KMS-11 (cell line): ENCODE data around the gene LAMA2.

ENCODE experiments used
- H2AFZ ChIP-seq: fragments of 200-600 bp; sonication (generic); 2 replicates; pipeline ENCODE4 v1.6.1; 2016; ENCODE audit warnings: antibody characterized with exemption, mixed run types, low read depth
- H3K27ac ChIP-seq: fragments of 200-600 bp; sonication (generic); 2 replicates; pipeline ENCODE4 v1.6.1; 2016; ENCODE audit warnings: mild to moderate bottlenecking, mixed run types
- H3K27me3 ChIP-seq: fragments of 200-600 bp; sonication (generic); 2 replicates; pipeline ENCODE4 v1.6.1; 2017; ENCODE audit warnings: mild to moderate bottlenecking, low read depth, mixed run types, moderate library complexity; ENCODE audit not compliant: insufficient read depth
- H3K36me3 ChIP-seq: fragments of 200-600 bp; sonication (generic); 2 replicates; pipeline ENCODE4 v1.6.1; 2017; ENCODE audit warnings: mild to moderate bottlenecking, mixed run types; ENCODE audit not compliant: insufficient read depth
- H3K4me1 ChIP-seq: fragments of 200-600 bp; sonication (generic); 2 replicates; pipeline ENCODE4 v1.6.1; 2016; ENCODE audit warnings: mild to moderate bottlenecking, low read depth, mixed run types; ENCODE audit not compliant: poor library complexity, severe bottlenecking
- H3K4me2 ChIP-seq: fragments of 200-600 bp; sonication (generic); 2 replicates; pipeline ENCODE4 v1.7.0; 2016; ENCODE audit warnings: mild to moderate bottlenecking, mixed run types
- H3K4me3 ChIP-seq: fragments of 200-600 bp; sonication (generic); IDR thresholded peaks from 2 replicates; pipeline ENCODE4 v1.6.1; 2017; ENCODE audit warnings: low read depth, low read length, mixed read lengths; ENCODE audit not compliant: insufficient read depth
- H3K79me2 ChIP-seq: fragments of 200-600 bp; sonication (generic); 2 replicates; pipeline ENCODE4 v1.6.1; 2016; ENCODE audit warnings: low read depth, mixed run types; ENCODE audit not compliant: insufficient read depth
- H3K9ac ChIP-seq: fragments of 200-600 bp; sonication (generic); 2 replicates; pipeline ENCODE4 v1.6.1; 2016; ENCODE audit warnings: mild to moderate bottlenecking, mixed run types
- H4K20me1 ChIP-seq: fragments of 200-600 bp; sonication (generic); 2 replicates; pipeline ENCODE4 v1.6.1; 2016; ENCODE audit warnings: mild to moderate bottlenecking, mixed run types; ENCODE audit not compliant: insufficient read depth
- TF ChIP-seq, protein P1 (sequence below): fragments of 200-600 bp; sonication (generic); conservative IDR thresholded peaks from 2 replicates; pipeline ENCODE4 v1.6.1; 2017; ENCODE audit warnings: low read depth, mild to moderate bottlenecking, antibody characterized with exemption, low read length, moderate library complexity, mixed read lengths

Gene LAMA2

DNA sequence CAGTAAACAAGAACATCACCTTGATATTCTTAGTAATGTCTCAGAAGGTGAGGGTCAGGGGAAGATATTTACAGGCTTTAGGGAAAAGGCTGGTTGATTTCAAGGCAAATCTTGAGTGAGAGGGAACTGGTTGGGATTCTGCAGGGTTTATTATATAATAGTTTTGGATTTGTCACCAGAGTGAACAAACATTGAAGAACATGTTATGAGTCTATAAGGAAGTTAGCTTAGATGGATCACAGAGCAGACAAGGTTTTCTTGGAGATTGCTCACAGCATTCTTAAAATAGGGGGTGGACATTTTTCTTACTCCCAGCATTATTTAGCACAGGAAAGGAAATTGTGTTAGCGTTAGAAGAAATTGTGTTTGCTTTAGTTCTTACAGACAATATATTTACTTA lies 324.9 kb downstream of the LAMA2 start:
- no peak overlapping the region for H3K4me3 ChIP-seq
- no peak overlapping the region for H3K9ac ChIP-seq
- no peaks in the 10 kb centered on the region for H3K27me3 ChIP-seq
- H2AFZ ChIP-seq = no peak overlapping the region
- H3K27ac ChIP-seq = no peak overlapping the region
- no peaks in the 10 kb centered on the region for H4K20me1 ChIP-seq
- no peaks in the 10 kb centered on the region for H3K36me3 ChIP-seq
- H3K4me1 ChIP-seq = no peaks in the 10 kb centered on the region
- H3K4me2 ChIP-seq = no peak overlapping the region
- H3K79me2 ChIP-seq = no peaks in the 10 kb centered on the region
- TF ChIP-seq, protein P1, sequence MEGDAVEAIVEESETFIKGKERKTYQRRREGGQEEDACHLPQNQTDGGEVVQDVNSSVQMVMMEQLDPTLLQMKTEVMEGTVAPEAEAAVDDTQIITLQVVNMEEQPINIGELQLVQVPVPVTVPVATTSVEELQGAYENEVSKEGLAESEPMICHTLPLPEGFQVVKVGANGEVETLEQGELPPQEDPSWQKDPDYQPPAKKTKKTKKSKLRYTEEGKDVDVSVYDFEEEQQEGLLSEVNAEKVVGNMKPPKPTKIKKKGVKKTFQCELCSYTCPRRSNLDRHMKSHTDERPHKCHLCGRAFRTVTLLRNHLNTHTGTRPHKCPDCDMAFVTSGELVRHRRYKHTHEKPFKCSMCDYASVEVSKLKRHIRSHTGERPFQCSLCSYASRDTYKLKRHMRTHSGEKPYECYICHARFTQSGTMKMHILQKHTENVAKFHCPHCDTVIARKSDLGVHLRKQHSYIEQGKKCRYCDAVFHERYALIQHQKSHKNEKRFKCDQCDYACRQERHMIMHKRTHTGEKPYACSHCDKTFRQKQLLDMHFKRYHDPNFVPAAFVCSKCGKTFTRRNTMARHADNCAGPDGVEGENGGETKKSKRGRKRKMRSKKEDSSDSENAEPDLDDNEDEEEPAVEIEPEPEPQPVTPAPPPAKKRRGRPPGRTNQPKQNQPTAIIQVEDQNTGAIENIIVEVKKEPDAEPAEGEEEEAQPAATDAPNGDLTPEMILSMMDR = no peak

DNA sequence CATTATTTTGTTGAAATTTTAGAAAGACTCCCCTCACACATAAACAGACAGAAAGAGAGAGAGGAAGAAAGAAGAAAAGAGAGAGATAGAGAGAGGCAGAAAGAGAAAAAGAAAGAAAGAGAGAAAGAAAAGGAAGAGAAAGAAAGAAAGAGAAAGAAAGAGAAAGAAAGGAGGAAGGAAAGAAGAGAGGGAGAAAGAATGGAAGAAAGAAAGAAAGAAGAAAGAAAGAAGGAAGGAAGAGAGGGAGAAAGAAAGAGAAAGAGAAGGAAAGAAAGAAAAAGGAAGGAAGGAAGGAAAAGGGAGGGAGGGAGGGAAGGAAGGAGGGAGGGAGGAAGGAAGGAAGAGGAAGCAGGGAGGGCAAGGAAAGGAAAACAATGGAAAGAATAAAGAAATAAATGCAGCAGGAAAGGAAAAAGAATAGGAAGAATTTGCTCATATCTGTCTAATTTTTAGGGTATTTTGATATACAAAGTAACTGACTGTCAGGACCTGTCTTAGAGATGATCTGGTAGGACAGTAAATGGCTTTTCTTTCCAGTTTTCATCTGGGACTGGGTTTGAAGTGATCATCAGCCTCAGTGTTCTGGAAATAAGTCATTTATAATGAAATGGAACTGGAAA lies 325.6 kb downstream of the LAMA2 start:
- Histone ChIP-seq H3K4me3 (no peak overlapping the region), H3K79me2 (no peaks in the 10 kb centered on the region), H4K20me1 (no peaks in the 10 kb centered on the region), H3K36me3 (no peaks in the 10 kb centered on the region), H3K27me3 (no peaks in the 10 kb centered on the region), H3K27ac (no peak overlapping the region), H3K4me1 (no peaks in the 10 kb centered on the region), H3K4me2 (no peak overlapping the region), H3K9ac (no peak overlapping the region), H2AFZ (no peak overlapping the region)
- TF ChIP-seq, protein P1 = no peak

DNA sequence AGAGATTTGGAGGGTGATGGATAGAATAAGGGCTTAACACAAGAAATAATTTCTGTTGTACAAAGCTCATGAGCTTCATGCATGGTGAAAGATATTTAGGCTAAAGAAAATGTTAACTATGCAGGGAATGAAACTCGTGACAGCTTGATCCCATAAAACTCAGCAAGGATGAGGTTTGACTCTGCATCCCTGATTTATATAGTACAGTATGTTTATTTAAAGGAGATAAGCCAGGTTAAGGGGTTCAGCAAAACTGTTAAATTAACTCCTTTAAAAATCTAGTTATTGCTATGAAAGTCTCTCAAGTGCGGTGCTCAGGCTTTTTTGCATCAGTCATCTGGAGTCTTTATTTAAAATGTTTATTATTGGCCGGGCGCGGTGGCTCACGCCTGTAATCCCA lies 326.4 kb downstream of the LAMA2 start:
- Histone ChIP-seq H3K27ac (no peak overlapping the region), H2AFZ (no peak overlapping the region), H3K9ac (no peak overlapping the region), H3K36me3 (no peaks in the 10 kb centered on the region), H3K27me3 (no peaks in the 10 kb centered on the region), H3K4me1 (no peaks in the 10 kb centered on the region), H3K4me3 (no peak overlapping the region), H3K4me2 (no peak overlapping the region), H4K20me1 (no peaks in the 10 kb centered on the region), H3K79me2 (no peaks in the 10 kb centered on the region)
- TF ChIP-seq, protein P1 = no peak

DNA sequence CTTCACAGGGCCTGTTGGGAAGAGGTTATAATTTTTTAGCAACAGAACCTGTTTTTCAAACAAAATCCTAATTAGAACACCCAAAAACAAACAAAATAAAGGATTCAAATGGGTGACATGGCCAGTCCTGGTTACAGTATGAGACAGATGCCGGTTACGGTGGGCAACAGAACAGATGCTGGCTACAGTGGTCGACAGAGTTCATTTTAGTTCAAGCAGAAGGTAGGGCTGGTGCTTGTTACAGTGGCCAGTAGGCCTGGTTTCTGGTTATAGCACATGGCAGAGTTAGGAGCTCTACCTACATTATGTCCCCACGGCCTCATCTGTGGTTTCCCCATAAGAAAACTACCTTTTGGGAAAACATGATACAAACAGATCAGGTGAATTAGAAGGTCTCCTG lies 327.7 kb downstream of the LAMA2 start:
- no peak overlapping the region for H3K27ac ChIP-seq
- TF ChIP-seq, protein P1 = no peak
- H2AFZ ChIP-seq = no peak overlapping the region

More for the DNA sequence above, 327.7 kb downstream of the LAMA2 start:
- Histone ChIP-seq H3K4me3 (no peak overlapping the region), H3K79me2 (no peaks in the 10 kb centered on the region), H3K27me3 (no peaks in the 10 kb centered on the region), H3K4me1 (no peaks in the 10 kb centered on the region), H4K20me1 (no peaks in the 10 kb centered on the region), H3K36me3 (no peaks in the 10 kb centered on the region), H3K4me2 (no peak overlapping the region), H3K9ac (no peak overlapping the region)
